ENCODE results near the gene RERE.

The RERE gene

GRCh38 chr1:8312235-8313218 lies 504.9 kb downstream of the RERE start:
- no peak for DNase-seq

DNA sequence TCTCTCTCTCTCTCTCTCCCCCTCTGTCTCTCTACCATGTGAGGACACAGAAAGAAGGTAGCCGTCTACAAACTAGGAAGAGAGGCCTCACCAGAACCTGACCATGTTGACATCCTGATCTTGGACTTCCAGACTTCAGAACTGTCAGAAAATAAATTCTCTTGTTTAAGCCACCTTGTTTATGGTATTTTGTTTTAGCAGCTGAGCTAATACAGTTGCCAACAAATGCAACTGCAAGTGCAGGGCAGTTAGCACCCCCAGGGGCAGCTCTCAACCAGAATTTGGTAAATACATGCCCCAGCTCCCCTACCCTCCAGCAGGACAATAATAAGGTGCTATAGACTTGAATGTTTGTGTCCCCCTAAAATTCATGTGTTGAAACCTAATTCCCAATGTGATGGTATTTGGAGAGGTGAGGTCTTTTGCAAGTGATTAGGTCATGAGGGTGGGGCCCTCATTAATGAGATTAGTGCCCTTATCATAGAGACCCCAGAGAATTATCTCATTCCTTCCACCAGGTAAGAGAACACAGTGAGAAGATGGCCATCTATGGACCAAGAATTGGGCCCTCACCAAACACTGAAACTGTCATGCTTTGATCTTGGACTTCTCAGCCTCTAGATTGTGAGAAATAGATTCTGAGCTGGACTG lies 506.2 kb downstream of the RERE start:
- DNase-seq: no peak

GRCh38 chr1:8307628-8308027 lies 509.8 kb downstream of the RERE start:
- DNase-seq: no peak

- DNase-seq: no peak
Observed at GRCh38 chr1:8303876-8304275, 513.6 kb downstream of the RERE start.

GRCh38 chr1:8303141-8303540 lies 514.3 kb downstream of the RERE start:
- no peak for DNase-seq
